GM12892 (cell line): ENCODE results near the gene SH2D3C.
"Not testable (repeated sequence)": the region's sequence is repeated elsewhere in the genome, so short reads cannot be mapped to it uniquely, and the experiment has no call there.

Experiments used
- POLR2A ChIP-seq: IDR thresholded peaks from 2 replicates; pipeline ENCODE4 v1.6.1; 2011; ENCODE audit warnings: low read depth, low read length, control low read depth
- POLR2AphosphoS5 ChIP-seq: IDR thresholded peaks from 2 replicates; pipeline ENCODE4 v1.6.1; 2011; ENCODE audit warnings: low read depth, low read length, control low read depth

DNA sequence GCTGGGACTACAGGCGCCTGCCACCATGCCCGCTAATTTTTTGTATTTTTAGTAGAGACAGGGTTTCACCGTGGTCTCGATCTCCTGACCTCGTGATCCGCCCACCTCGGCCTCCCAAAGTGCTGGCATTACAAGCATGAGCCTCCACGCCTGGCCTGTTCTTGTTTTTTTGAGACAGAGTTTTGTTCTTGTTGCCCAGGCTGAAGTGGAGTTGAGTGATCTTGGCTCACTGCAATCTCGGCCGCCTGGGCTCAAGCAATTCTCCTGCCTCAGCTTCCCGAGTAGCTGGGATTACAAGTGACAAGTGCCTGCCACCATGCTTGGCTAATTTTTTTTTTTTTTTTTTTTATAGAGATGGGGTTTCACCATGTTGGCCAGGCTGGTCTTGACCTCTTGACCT lies 21.7 kb downstream of the SH2D3C start:
- not testable (repeated sequence) for TF ChIP-seq POLR2AphosphoS5, POLR2A
